ENCODE data around the gene SORCS2.

The SORCS2 gene

GRCh38 chr4:7398104-7398423, 205.7 kb downstream of the SORCS2 start:
- peak in 1 of 2 experiments; percentile 25 for DNase-seq (ENCODE audit: low read depth in 1 of 2, low spot score in 1 of 2)
- no peak for TF ChIP-seq JUND (IDR thresholded peaks at IDR 0.05; ENCODE audit: low read depth)
- in situ Hi-C loops (cut with HindIII; ENCODE audit: low pct_unique_long_range_greater_than_20kb, low sequenced_read_pairs): no loop called here

- TF ChIP-seq JUND (IDR thresholded peaks at IDR 0.05; ENCODE audit: low read depth): no peak
- no peak for DNase-seq (ENCODE audit: low read depth in 1 of 2, low spot score in 1 of 2)
- in situ Hi-C loops (cut with HindIII; ENCODE audit: low pct_unique_long_range_greater_than_20kb, low sequenced_read_pairs): no loop called here
Observed at GRCh38 chr4:7398788-7399439, 206.6 kb downstream of the SORCS2 start.

- no peak for TF ChIP-seq JUND (IDR thresholded peaks at IDR 0.05; ENCODE audit: low read depth)
- in situ Hi-C loops (cut with HindIII; ENCODE audit: low pct_unique_long_range_greater_than_20kb, low sequenced_read_pairs): no loop called here
- no peak for DNase-seq (ENCODE audit: low read depth in 1 of 2, low spot score in 1 of 2)
Observed at GRCh38 chr4:7399440-7400234, 207.3 kb downstream of the SORCS2 start.

GRCh38 chr4:7400671-7401298, 208.4 kb downstream of the SORCS2 start:
- DNase-seq (ENCODE audit: low read depth in 1 of 2, low spot score in 1 of 2): no peak
- in situ Hi-C loops (cut with HindIII; ENCODE audit: low pct_unique_long_range_greater_than_20kb, low sequenced_read_pairs): no loop called here
- TF ChIP-seq JUND (IDR thresholded peaks at IDR 0.05; ENCODE audit: low read depth): no peak

- in situ Hi-C loops (cut with HindIII; ENCODE audit: low pct_unique_long_range_greater_than_20kb, low sequenced_read_pairs): no loop called here
Observed at GRCh38 chr4:7402526-7402925, 210.2 kb downstream of the SORCS2 start.

GRCh38 chr4:7403001-7403400, 210.7 kb downstream of the SORCS2 start:
- no peak for DNase-seq (ENCODE audit: low read depth in 1 of 2, low spot score in 1 of 2)
- no peak for TF ChIP-seq JUND (IDR thresholded peaks at IDR 0.05; ENCODE audit: low read depth)
- in situ Hi-C loops (cut with HindIII; ENCODE audit: low pct_unique_long_range_greater_than_20kb, low sequenced_read_pairs): no loop called here

More at GRCh38 chr4:7402526-7402925, 210.2 kb downstream of the SORCS2 start:
- TF ChIP-seq JUND (IDR thresholded peaks at IDR 0.05; ENCODE audit: low read depth): no peak
- no peak for DNase-seq (ENCODE audit: low read depth in 1 of 2, low spot score in 1 of 2)

- no peak for DNase-seq (ENCODE audit: low read depth in 1 of 2, low spot score in 1 of 2)
- TF ChIP-seq JUND (IDR thresholded peaks at IDR 0.05; ENCODE audit: low read depth): no peak
- in situ Hi-C loops (cut with HindIII; ENCODE audit: low pct_unique_long_range_greater_than_20kb, low sequenced_read_pairs): no loop called here
Observed at GRCh38 chr4:7408166-7408565, 215.8 kb downstream of the SORCS2 start.

GRCh38 chr4:7410446-7410845, 218.1 kb downstream of the SORCS2 start:
- no peak for DNase-seq (ENCODE audit: low read depth in 1 of 2, low spot score in 1 of 2)
- no peak for TF ChIP-seq JUND (IDR thresholded peaks at IDR 0.05; ENCODE audit: low read depth)
- in situ Hi-C loops (cut with HindIII; ENCODE audit: low pct_unique_long_range_greater_than_20kb, low sequenced_read_pairs): no loop called here

GRCh38 chr4:7411491-7411890, 219.2 kb downstream of the SORCS2 start:
- no peak for TF ChIP-seq JUND (IDR thresholded peaks at IDR 0.05; ENCODE audit: low read depth)
- no peak for DNase-seq (ENCODE audit: low read depth in 1 of 2, low spot score in 1 of 2)
- in situ Hi-C loops (cut with HindIII; ENCODE audit: low pct_unique_long_range_greater_than_20kb, low sequenced_read_pairs): no loop called here

- no peak for DNase-seq (ENCODE audit: low read depth in 1 of 2, low spot score in 1 of 2)
- no peak for TF ChIP-seq JUND (IDR thresholded peaks at IDR 0.05; ENCODE audit: low read depth)
- in situ Hi-C loops (cut with HindIII; ENCODE audit: low pct_unique_long_range_greater_than_20kb, low sequenced_read_pairs): no loop called here
Observed at GRCh38 chr4:7411896-7412553, 219.7 kb downstream of the SORCS2 start.

GRCh38 chr4:7412554-7412912, 220.2 kb downstream of the SORCS2 start:
- no peak for DNase-seq (ENCODE audit: low read depth in 1 of 2, low spot score in 1 of 2)

GRCh38 chr4:7414046-7414445, 221.7 kb downstream of the SORCS2 start:
- no peak for DNase-seq (ENCODE audit: low read depth in 1 of 2, low spot score in 1 of 2)
- in situ Hi-C loops (cut with HindIII; ENCODE audit: low pct_unique_long_range_greater_than_20kb, low sequenced_read_pairs): no loop called here

More at GRCh38 chr4:7412554-7412912, 220.2 kb downstream of the SORCS2 start:
- TF ChIP-seq JUND (IDR thresholded peaks at IDR 0.05; ENCODE audit: low read depth): no peak
- in situ Hi-C loops (cut with HindIII; ENCODE audit: low pct_unique_long_range_greater_than_20kb, low sequenced_read_pairs): no loop called here

More at GRCh38 chr4:7414046-7414445, 221.7 kb downstream of the SORCS2 start:
- no peak for TF ChIP-seq JUND (IDR thresholded peaks at IDR 0.05; ENCODE audit: low read depth)

All from T47D (cell line).